Thymus (tissue), 11 donors: ENCODE results near the gene NFIL3. TPM values are rescaled to one million over a fixed set of nuclear protein-coding genes. Genes with fewer than 3 reads are reported as not detected.
A peak's percentile ranks its signal among the peaks of the same experiment; 100 is the strongest.

ENCODE experiments used
- DNase-seq, 9 donors: peaks; one replicate each; pipeline ENCODE4 v3.0.0-alpha.2; 2013; ENCODE audit warnings: low spot score in 9 of 9, low read depth in 6 of 9, missing footprints in 1 of 9
- H3K27ac ChIP-seq, 2 donors: one replicate each; pipeline ENCODE4 v1.5.1; 2013; ENCODE audit warnings: control low read depth in 1 of 2, low read depth in 1 of 2, low read length in 1 of 2, mild to moderate bottlenecking in 1 of 2, moderate library complexity in 1 of 2
- H3K27me3 ChIP-seq, 2 donors: one replicate each; pipeline ENCODE4 v1.5.1; 2013; ENCODE audit warnings: low read length in 1 of 2; ENCODE audit not compliant: control insufficient read depth in 2 of 2, insufficient read depth in 1 of 2
- H3K36me3 ChIP-seq, 2 donors: one replicate each; pipeline ENCODE4 v1.5.1; 2013; ENCODE audit warnings: low read length in 1 of 2, mild to moderate bottlenecking in 1 of 2, moderate library complexity in 1 of 2; ENCODE audit not compliant: control insufficient read depth in 2 of 2, insufficient read depth in 2 of 2
- H3K4me1 ChIP-seq, 2 donors: one replicate each; pipeline ENCODE4 v1.5.1; 2013; ENCODE audit warnings: low read length in 2 of 2; ENCODE audit not compliant: control insufficient read depth in 2 of 2, insufficient read depth in 2 of 2
- H3K4me3 ChIP-seq, 2 donors: one replicate each; pipeline ENCODE4 v1.5.1; 2013; ENCODE audit warnings: low read length in 2 of 2, control low read depth in 1 of 2, mild to moderate bottlenecking in 1 of 2
- H3K9me3 ChIP-seq, 2 donors: one replicate each; pipeline ENCODE4 v1.5.1; 2013; ENCODE audit warnings: low read length in 1 of 2, mild to moderate bottlenecking in 1 of 2; ENCODE audit not compliant: control insufficient read depth in 2 of 2, insufficient read depth in 1 of 2
- WGBS: extraction: QIAGEN DNeasy Blood & Tissue Kit; methylation state at CpG from one replicate; pipeline ENCODE4 v1.1.7; 2013; 5-methylcytosine and 5-hydroxymethylcytosine counted together
- polyA plus RNA-seq: library from polyadenylated mRNA; stranded (reverse); fragments of 200-250 nt; gene quantifications from one replicate; pipeline ENCODE4 v1.2.3, GENCODE V29; 2013
- total RNA-seq: library from RNA; stranded (reverse); fragments of 120-200 nt; gene quantifications from one replicate; pipeline ENCODE4 v1.2.4, GENCODE V29; 2013
- donor health status: healthy.

NFIL3 gene
- total and polyA plus RNA-seq, 2 donors = 5.1 to 54.6 TPM

DNA sequence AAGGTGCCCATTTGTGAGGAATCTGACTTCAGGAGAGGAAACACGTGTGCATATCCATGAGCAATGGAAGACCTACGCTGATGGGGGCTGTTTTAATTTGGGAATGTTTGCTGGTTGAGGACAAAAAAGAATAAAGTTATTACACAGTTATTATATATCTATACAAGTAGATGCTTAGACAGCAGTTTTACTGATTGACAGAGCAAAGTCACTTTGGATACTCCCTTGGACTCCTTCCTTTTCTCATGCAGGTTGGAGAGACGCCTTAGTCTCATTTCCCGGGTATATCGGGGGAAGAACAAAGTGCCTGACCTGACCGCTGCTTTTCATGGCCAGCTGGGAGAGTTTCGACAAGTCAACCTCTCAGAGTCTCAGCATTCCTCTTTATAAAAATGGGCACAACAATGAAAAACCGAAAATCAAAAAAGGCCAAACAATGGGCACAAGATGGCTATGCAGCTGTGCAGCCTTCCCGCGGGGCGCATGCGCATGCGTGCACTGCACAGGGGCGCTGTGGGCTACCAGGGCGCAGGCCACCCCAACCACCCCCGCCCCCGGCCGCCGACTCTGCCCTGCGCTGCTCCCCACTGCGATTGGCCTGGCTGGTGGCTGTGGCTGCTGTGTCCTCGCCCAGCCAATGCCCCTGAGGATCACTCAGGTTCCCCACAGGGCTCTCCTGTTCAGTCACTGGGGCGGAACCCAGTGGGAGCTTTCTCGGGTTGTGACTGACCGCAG is 18.1 kb downstream of the NFIL3 start:
- no peaks in the 10 kb centered on the region for H3K4me1 ChIP-seq
- peaks cover 0 to 5% of the 10 kb centered on the region in 2 donors for H3K36me3 ChIP-seq
- no peaks in the 10 kb centered on the region for H3K9me3 ChIP-seq
- H3K27me3 ChIP-seq = no peaks in the 10 kb centered on the region
- WGBS = 97% methylated on average over 25 of the region's 25 CpGs
- no peak for DNase-seq
- H3K27ac ChIP-seq = no peak overlapping the region
- H3K4me3 ChIP-seq = no peak overlapping the region

DNA sequence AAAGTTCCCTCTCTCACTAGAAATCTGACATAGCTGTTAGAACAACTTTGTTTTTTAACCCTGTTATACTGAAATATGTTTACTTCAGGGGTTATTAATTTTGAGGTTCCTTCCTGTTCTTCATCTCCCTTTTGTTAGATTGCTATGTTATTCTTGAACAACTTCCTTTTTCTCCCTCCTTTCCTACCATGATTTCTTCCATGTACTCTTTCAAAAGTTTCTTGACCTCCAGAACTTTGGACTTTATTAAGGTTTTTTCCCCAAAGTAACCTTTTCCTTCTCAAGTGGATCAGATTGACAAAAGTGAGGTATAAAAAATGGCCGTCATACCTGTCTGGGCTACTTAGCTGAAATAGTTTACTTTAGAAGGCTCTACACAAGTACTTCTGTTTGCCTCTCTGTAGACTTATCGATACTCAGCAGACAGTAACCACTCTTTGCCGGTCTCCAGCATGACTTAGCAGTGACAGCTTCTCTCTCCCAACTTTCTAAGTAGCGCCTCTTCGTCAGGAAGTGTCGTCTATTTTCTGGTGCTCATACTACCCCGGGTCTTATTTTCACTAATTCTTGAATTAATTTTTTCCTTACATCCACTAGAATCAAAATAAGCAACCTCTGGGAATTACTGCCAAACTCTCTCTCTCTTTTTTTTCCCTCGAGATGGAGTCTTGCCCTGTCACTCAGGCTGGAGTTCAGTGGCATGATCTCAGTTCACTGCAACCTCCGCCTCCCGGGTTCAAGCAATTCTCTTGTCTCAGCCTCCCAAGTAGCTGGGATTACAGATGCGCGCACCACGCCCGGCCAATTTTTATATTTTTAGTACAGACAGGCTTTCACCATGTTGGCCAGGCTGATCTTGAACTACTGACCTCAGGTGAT is 19.7 kb downstream of the NFIL3 start:
- DNase-seq = no peak
- 74% methylated on average over 14 of the region's 14 CpGs for WGBS
- Histone ChIP-seq H3K36me3 (no peaks in the 10 kb centered on the region), H3K27me3 (no peaks in the 10 kb centered on the region), H3K27ac (no peak overlapping the region), H3K4me1 (no peaks in the 10 kb centered on the region), H3K4me3 (no peak overlapping the region), H3K9me3 (no peaks in the 10 kb centered on the region)

DNA sequence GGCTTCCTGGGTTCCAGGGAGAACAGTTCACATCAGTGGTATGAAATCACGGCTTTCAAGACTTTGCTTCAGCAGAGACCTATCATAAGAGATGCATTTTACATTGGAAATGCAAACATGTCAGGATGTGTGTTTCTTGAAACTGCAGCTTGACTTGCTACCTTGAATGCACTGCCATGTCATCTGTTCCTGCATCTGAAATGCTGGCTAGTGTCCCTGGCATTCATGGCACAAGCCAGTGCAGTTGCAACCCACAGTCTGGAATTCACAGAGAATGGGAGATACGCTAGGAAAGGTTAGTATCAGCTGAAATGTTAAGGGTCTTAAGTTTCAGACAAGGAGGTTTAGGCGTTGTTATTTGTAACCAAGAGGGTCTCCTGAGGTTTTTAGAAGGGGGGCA is 24.7 kb downstream of the NFIL3 start:
- no peak for DNase-seq
- no peaks in the 10 kb centered on the region for H3K9me3 ChIP-seq
- H3K27me3 ChIP-seq = no peaks in the 10 kb centered on the region
- H3K36me3 ChIP-seq = no peaks in the 10 kb centered on the region
- H3K4me3 ChIP-seq = no peak overlapping the region
- 93% methylated on average over 3 of the region's 3 CpGs for WGBS
- no peak overlapping the region for H3K27ac ChIP-seq
- peaks cover 0 to 2% of the 10 kb centered on the region in 2 donors for H3K4me1 ChIP-seq

DNA sequence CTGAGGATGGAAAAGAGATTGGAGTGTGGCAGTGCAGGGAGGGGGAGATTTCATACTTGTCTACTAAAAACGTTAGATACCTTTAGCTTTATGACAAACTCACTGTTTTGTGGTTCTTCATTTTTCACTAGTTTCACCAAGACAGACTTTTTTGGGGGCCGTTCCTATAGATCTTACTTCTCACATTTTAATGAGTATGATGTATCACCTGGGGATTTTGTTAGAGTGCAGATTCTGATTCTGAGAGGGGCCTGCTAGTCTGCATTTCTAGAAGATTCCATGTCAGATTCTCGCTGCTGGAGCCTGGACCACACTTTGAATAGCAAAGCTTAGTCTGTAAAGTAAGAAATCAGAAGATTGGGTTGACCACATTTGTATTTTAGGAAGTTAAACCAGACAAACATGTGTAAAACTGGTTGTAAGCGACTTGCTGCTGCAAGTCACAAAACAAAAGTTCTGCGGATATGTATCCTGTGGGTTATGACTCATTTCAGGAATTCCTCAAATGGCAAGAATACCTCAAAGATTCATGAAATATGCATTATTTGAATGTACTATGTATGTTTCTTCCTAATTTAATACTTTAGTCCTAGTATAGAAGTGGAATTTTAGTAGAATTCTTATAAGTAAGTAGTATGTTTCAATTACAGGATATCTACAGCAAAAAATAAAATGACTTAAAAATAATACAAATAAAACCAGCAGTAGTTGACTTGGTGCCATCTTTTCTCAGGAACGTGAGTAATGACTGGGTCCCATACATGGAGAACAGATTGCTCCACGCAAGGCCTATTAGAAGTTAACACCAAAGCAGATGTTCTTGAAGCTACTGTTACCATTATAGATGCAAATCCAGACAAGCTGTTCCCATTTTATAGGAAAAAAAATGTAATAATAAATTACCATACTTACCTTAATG is 27.8 kb downstream of the NFIL3 start:
- Histone ChIP-seq H3K4me1 (peaks cover 0 to 2% of the 10 kb centered on the region in 2 donors), H3K27ac (no peak overlapping the region), H3K36me3 (no peaks in the 10 kb centered on the region), H3K27me3 (no peaks in the 10 kb centered on the region), H3K4me3 (no peak overlapping the region), H3K9me3 (no peaks in the 10 kb centered on the region)
- peak in 1 of 9 donors; percentile 42 for DNase-seq
- 67% methylated on average over 7 of the region's 7 CpGs for WGBS

DNA sequence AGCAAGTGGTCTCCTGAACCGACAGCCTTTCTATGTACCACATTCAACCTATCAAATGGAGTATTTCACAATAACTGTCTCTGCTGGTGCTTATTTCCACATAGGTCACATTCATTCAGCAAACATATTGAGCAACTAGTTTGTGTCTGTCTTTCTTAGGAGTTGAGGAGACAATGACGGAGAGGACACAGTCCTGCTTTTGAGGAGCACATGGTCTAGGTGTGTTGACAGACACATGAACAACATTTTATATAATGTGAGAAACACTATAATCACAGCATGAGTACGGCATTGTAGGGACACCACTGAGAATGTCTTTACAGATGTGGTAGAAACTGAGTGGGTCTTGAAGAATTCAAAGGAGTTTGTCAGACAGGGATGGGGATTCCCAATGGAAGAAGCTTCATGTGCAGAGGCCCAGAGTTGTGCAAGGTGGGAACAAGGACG is 28.5 kb downstream of the NFIL3 start:
- WGBS = 95% methylated on average over 4 of the region's 4 CpGs
- H3K36me3 ChIP-seq = no peaks in the 10 kb centered on the region
- H3K4me3 ChIP-seq = no peak overlapping the region
- DNase-seq = no peak
- H3K4me1 ChIP-seq = peaks cover 0 to 2% of the 10 kb centered on the region in 2 donors
- no peaks in the 10 kb centered on the region for H3K9me3 ChIP-seq
- H3K27me3 ChIP-seq = no peaks in the 10 kb centered on the region
- H3K27ac ChIP-seq = no peak overlapping the region

DNA sequence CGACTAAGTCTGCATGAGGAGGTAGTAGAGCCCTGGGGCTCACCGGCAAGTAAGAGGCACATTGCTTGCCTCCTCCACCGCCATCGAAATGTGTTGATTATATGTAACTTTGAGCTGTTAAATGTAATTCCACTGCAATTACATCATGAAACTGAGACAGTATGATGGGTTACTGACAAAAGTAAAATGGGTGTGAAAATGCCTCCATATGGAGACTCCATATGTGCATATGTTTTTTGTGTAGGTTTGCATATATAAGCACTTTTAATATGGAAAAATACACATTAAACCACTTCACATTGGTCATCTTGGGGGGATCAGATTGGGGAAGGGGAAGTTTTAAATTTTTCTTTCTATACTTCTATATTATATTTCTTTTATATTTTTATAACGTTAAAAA is 29.8 kb downstream of the NFIL3 start:
- DNase-seq = no peak
- Histone ChIP-seq H3K36me3 (no peaks in the 10 kb centered on the region), H3K9me3 (no peaks in the 10 kb centered on the region), H3K27ac (no peak overlapping the region), H3K4me1 (peaks cover 0 to 2% of the 10 kb centered on the region in 2 donors), H3K27me3 (no peaks in the 10 kb centered on the region), H3K4me3 (no peak overlapping the region)
- WGBS = 99% methylated on average over 5 of the region's 5 CpGs

DNA sequence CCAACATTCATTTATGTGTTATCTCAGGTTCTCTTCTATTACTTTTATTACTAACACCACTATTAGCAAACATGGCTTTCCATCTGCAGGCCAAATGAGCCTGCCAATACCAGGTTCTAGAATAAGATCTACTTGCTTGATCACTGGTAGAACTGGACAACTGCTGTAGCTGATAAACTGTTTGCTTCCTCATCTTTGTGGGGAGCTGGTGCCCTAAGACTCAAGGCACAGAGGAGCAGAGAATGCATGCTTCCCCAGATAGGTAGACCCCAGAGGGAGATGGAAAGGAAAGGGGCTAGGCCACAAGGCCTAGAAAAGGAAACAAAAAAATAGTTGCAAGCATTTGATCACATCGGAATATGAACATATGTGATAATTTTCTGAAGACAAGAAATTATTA is 31.2 kb downstream of the NFIL3 start:
- no peaks in the 10 kb centered on the region for H3K9me3 ChIP-seq
- no peak for DNase-seq
- no peaks in the 10 kb centered on the region for H3K27me3 ChIP-seq
- no peak overlapping the region for H3K27ac ChIP-seq
- WGBS = 64% methylated on average over 1 of the region's 1 CpG
- H3K4me1 ChIP-seq = peaks cover 0 to 2% of the 10 kb centered on the region in 2 donors
- no peaks in the 10 kb centered on the region for H3K36me3 ChIP-seq
- H3K4me3 ChIP-seq = no peak overlapping the region

DNA sequence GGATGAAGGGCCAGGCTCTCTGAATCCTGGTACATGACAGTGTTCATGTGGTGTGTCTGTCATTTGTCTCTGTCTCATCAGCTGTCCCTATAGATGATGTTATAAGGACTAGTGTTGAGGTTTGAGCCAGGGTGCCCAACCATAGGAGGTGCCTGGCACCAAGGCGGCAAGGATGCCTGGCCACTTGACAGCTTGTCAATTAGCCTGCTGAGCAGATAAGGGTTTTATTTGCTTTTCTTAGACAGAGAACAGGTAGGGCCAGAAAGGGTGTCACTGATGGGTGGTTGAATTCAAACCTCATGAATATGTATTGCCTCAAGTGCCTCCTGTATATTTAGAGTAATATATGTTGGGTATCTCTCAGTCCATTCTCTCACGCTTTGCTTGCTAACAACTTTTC is 31.8 kb downstream of the NFIL3 start:
- H3K27me3 ChIP-seq = no peaks in the 10 kb centered on the region
- no peaks in the 10 kb centered on the region for H3K9me3 ChIP-seq
- H3K4me1 ChIP-seq = peaks cover 0 to 2% of the 10 kb centered on the region in 2 donors
- WGBS = 96% methylated on average over 2 of the region's 2 CpGs
- no peaks in the 10 kb centered on the region for H3K36me3 ChIP-seq
- no peak overlapping the region for H3K4me3 ChIP-seq
- no peak overlapping the region for H3K27ac ChIP-seq
- no peak for DNase-seq
